Transverse colon (tissue), 4 donors: ENCODE data around the gene ORM1. TPM values are rescaled to one million over a fixed set of nuclear protein-coding genes. Genes with fewer than 3 reads are reported as not detected.
A peak's percentile ranks its signal among the peaks of the same experiment; 100 is the strongest.

Experiments used
- DNase-seq: peaks from one replicate; pipeline ENCODE4 v3.0.0-alpha.2; 2019
- H3K27ac ChIP-seq, 4 donors: fragments of 200-600 bp; sonication (generic); 2 replicates each; pipeline ENCODE4 v1.5.1; 2016 to 2018; ENCODE audit warnings: inconsistent platforms in 4 of 4
- H3K27me3 ChIP-seq: fragments of 200-600 bp; sonication (generic); 2 replicates; pipeline ENCODE4 v1.5.1; 2017; ENCODE audit warnings: inconsistent platforms
- H3K36me3 ChIP-seq, 4 donors: fragments of 200-600 bp; sonication (generic); 2 replicates each; pipeline ENCODE4 v1.5.1; 2017 to 2019; ENCODE audit warnings: inconsistent platforms in 4 of 4
- H3K4me1 ChIP-seq, 4 donors: fragments of 200-600 bp; sonication (generic); 2 replicates each; pipeline ENCODE4 v1.5.1; 2017 to 2020; ENCODE audit warnings: inconsistent platforms in 4 of 4
- H3K4me3 ChIP-seq, 4 donors: fragments of 200-600 bp; sonication (generic); 1 replicate in 1 of 4; 2 replicates in 3 of 4; pipeline versions ENCODE4 v1.5.1 to v1.6.1; 2017 to 2019; ENCODE audit warnings: inconsistent platforms in 4 of 4
- H3K9me3 ChIP-seq, 2 donors: fragments of 200-600 bp; sonication (generic); 2 replicates each; pipeline ENCODE4 v1.5.1; 2017 to 2019; ENCODE audit warnings: inconsistent platforms in 2 of 2
- EP300 ChIP-seq: sonication (generic); formaldehyde crosslinking; IDR thresholded peaks from one replicate; pipeline ENCODE4 v1.6.1; 2017; ENCODE audit warnings: antibody characterized with exemption, low read depth
- POLR2A ChIP-seq: fragments of 450-650 bp; IDR thresholded peaks from one replicate; pipeline ENCODE4 v1.6.1; 2016; ENCODE audit warnings: antibody characterized with exemption, mild to moderate bottlenecking, moderate library complexity
- POLR2AphosphoS5 ChIP-seq, 3 donors: sonication (generic); formaldehyde crosslinking; IDR thresholded peaks; one replicate each; pipeline ENCODE4 v1.6.1; 2016; ENCODE audit warnings: antibody characterized with exemption in 3 of 3
- WGBS, 2 donors: methylation state at CpG; one replicate each; pipeline ENCODE4 v1.1.5; 2018; ENCODE audit warnings: low coverage in 1 of 2; 5-methylcytosine and 5-hydroxymethylcytosine counted together
- in situ Hi-C, 4 donors: fragments of 200-750 bp; cut with MboI; loops; one replicate each; pipeline versions ENCODE4 v1.15.0 to v1.15.1; 2017; ENCODE audit warnings: low sequenced_read_pairs in 3 of 4, low pct_ligation_motif_present in 1 of 4, low pct_unique_long_range_greater_than_20kb in 1 of 4
- intact Hi-C: fragments of 100-400 bp; cut with DNase I; formaldehyde crosslinking; loops from one replicate; pipeline ENCODE4 v1.15.1; 2023; ENCODE audit warnings: low total_unique reads
- total RNA-seq, 4 donors: library from RNA; depleted of rRNA; stranded (reverse); fragments of >200 nt; gene quantifications; one replicate each; pipeline ENCODE4 v1.1.0, GENCODE V29; 2016
- TF ChIP-seq, protein P1 (sequence below), 5 experiments: fragments of 200-600 bp in 3 of 5; fragments of 450-650 bp in 2 of 5; sonication (generic) in 3 of 5; IDR thresholded peaks; 1 replicate in 2 of 5; 2 replicates in 3 of 5; pipeline ENCODE4 v1.5.1; 2016 to 2017; ENCODE audit warnings: antibody characterized with exemption in 5 of 5, inconsistent platforms in 3 of 5, mild to moderate bottlenecking in 2 of 5, moderate library complexity in 1 of 5

The ORM1 gene
- total RNA-seq, 4 donors from 2014 or later, result not detected

DNA sequence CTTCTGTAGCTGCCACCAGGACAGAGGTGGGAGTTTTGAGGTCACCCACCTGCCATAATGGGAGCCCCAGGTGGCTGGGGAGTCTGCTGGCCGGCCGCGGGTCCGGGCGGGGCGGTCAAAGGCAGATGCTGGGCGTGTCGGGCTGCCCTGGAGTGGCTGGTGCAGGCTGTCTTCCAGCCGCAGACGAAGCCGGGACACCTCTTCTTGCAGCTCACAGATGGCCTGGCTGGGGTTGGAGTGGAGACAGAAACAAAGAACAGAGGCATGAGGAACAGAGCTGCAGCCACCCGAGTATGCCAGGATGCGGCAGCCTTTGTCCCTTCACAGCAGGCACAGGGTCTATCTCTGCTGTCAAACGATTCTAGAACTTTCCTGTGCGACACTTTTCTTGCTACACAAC is 24.8 kb downstream of the ORM1 start:
- peaks cover 6 to 20% (median 8%) of the 10 kb centered on the region in 4 donors for H3K4me1 ChIP-seq
- H3K27ac ChIP-seq, result peak overlapping the region in 1 of 4 donors; percentile 74
- no peak for TF ChIP-seq POLR2A
- TF ChIP-seq, protein P1, sequence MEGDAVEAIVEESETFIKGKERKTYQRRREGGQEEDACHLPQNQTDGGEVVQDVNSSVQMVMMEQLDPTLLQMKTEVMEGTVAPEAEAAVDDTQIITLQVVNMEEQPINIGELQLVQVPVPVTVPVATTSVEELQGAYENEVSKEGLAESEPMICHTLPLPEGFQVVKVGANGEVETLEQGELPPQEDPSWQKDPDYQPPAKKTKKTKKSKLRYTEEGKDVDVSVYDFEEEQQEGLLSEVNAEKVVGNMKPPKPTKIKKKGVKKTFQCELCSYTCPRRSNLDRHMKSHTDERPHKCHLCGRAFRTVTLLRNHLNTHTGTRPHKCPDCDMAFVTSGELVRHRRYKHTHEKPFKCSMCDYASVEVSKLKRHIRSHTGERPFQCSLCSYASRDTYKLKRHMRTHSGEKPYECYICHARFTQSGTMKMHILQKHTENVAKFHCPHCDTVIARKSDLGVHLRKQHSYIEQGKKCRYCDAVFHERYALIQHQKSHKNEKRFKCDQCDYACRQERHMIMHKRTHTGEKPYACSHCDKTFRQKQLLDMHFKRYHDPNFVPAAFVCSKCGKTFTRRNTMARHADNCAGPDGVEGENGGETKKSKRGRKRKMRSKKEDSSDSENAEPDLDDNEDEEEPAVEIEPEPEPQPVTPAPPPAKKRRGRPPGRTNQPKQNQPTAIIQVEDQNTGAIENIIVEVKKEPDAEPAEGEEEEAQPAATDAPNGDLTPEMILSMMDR (IDR thresholded peaks at IDR 0.05), result no peak
- TF ChIP-seq EP300, result no peak
- no peak for TF ChIP-seq POLR2AphosphoS5 (IDR thresholded peaks at IDR 0.05)
- H3K9me3 ChIP-seq, result no peaks in the 10 kb centered on the region
- in situ Hi-C loops (no loop called here), intact Hi-C loops (loop anchor here (10.0 kb wide), 2 partner anchors 47 to 297 kb away; no protein-coding TSS in a partner anchor)
- H3K4me3 ChIP-seq, result no peak overlapping the region
- no peak for DNase-seq
- WGBS, 2 donors, result 0 to 73% methylated on average over 1 to 15 of the region's 15 CpGs
- peaks cover 0 to 75% (median 32%) of the 10 kb centered on the region in 4 donors for H3K36me3 ChIP-seq
- H3K27me3 ChIP-seq, result no peaks in the 10 kb centered on the region

DNA sequence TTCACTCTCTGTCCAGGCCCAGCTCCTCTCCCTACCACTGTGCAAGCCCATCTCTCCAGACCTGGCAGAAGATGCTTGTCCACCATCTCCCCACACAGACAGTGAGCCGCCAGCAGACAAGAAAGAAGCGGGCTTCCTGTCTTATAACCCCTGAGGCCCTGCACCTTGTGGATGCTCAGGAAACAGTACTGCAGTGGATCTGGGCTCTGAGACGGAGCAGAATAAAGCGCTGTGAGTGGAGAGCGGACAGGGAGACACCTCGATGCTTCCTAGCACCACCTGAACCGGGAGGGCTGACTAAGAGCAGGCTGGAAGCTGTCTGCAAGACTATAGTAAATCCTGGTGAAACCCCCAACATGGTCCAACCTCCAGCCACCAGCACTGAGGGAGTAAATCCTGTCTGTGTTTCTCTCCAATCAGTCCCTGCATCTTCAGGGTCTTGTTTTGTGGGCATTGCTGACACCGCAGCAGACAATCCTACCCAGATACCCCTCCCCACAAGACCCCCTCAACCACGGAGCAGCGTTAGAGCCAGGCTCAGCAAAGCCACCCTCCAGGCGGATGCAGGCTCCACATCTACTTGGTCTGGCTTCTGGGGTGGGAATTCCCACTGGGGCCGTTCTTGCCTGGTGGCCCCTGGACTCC is 25.5 kb downstream of the ORM1 start:
- H3K9me3 ChIP-seq, result no peaks in the 10 kb centered on the region
- no peak overlapping the region for H3K4me3 ChIP-seq
- intact Hi-C loops (loop anchor here (10.0 kb wide), 2 partner anchors 46 to 296 kb away; no protein-coding TSS in a partner anchor), in situ Hi-C loops (no loop called here)
- H3K27ac ChIP-seq, result peak overlapping the region; percentile 68 to 79 (median 71)
- TF ChIP-seq POLR2AphosphoS5 (IDR thresholded peaks at IDR 0.05), result no peak
- TF ChIP-seq EP300, result no peak
- TF ChIP-seq, protein P1 (IDR thresholded peaks at IDR 0.05), result no peak
- no peak for TF ChIP-seq POLR2A
- H3K27me3 ChIP-seq, result no peaks in the 10 kb centered on the region
- 60 to 92% methylated on average over 1 to 12 of the region's 12 CpGs for WGBS, 2 donors
- DNase-seq, result no peak
- peaks cover 0 to 73% (median 32%) of the 10 kb centered on the region in 4 donors for H3K36me3 ChIP-seq
- peaks cover 6 to 20% (median 8%) of the 10 kb centered on the region in 4 donors for H3K4me1 ChIP-seq

DNA sequence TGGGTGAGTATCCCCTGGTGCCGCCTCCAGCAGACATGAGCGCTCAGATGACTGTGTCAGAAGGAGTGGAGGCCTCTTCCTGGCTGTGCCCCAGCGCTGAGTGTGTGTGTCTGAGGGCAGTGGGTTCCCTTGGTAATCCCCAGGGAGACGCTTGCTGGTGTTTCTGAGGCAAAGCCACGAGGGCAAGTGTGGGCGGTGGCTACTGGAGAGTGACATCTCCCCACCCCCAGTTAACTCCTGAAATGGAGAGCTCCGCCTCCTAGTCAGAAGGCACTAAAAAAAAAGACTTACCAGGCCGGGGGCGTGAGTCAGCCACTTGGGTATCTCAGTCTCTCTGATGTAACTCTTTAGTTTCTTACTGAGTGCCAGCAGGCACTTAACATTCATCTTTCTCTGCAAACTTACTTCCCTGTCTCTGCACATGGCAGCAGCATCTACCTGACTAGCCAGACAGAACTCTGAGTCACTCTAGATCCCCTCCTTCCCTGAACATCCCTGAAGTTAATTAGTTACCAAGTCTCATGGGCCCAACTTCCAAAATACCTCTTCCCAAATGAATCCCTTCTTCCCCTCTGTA is 26.1 kb downstream of the ORM1 start:
- Histone ChIP-seq H3K27ac (peak overlapping the region; percentile 68 to 79 (median 71)), H3K27me3 (no peaks in the 10 kb centered on the region), H3K4me1 (peaks cover 6 to 20% (median 8%) of the 10 kb centered on the region in 4 donors), H3K9me3 (no peaks in the 10 kb centered on the region), H3K36me3 (peaks cover 0 to 78% (median 32%) of the 10 kb centered on the region in 4 donors), H3K4me3 (no peak overlapping the region)
- peak; percentile 70 for DNase-seq
- in situ Hi-C loops (no loop called here), intact Hi-C loops (loop anchor here (10.0 kb wide), 2 partner anchors 46 to 296 kb away; no protein-coding TSS in a partner anchor)
- no peak for TF ChIP-seq EP300
- peak; percentile 33 to 50 (median 33) for TF ChIP-seq POLR2AphosphoS5 (IDR thresholded peaks at IDR 0.05)
- 20 to 44% methylated on average over 2 to 9 of the region's 9 CpGs for WGBS, 2 donors

DNA sequence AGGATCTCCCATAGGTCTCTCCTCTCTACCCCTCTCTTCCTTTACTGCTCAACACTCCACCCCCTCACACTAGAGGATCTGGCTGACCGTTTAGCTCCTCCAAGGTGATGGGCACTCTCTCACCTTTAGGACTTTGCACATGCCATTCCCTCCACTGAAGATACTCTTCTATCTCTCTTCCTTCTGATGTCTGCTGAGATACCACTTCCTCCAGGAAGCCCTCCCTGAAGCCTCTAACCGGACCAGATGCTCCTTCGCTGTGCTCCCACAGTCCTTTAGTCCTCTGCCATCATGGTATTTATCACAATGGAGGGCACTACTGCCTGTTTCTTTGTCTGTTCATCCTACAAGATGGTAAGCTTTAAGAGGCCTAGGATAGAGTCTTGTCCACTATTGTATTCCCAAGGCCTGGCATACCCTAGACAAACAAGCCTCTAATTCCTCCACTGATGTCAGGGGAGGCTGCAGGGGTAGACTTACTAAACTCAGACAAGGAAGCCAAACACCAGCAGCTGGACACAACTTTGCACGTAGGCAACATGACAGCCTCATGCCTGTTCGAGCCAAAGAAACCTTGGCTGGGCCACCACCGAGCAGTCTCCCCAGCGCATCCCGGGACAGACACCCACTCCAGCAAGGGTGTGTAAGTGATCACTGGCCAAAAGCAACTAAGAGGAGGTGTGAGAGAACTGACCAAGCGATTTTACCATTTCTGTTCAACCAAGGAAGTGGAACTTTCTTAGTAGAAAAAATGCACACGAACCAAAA is 27.0 kb downstream of the ORM1 start:
- no peaks in the 10 kb centered on the region for H3K9me3 ChIP-seq
- no peak for DNase-seq
- in situ Hi-C loops (no loop called here), intact Hi-C loops (loop anchor here (10.0 kb wide), 2 partner anchors 45 to 295 kb away; no protein-coding TSS in a partner anchor)
- H3K27ac ChIP-seq, result peak overlapping the region; percentile 68 to 79 (median 71)
- WGBS, 2 donors, result 83 to 90% methylated on average over 7 to 10 of the region's 10 CpGs
- H3K4me1 ChIP-seq, result peaks cover 6 to 20% (median 8%) of the 10 kb centered on the region in 4 donors
- H3K36me3 ChIP-seq, result peaks cover 0 to 72% (median 31%) of the 10 kb centered on the region in 4 donors
- H3K27me3 ChIP-seq, result no peaks in the 10 kb centered on the region
- TF ChIP-seq EP300 (no peak), POLR2A (no peak), POLR2AphosphoS5 (IDR thresholded peaks at IDR 0.05) (no peak)
- TF ChIP-seq, protein P1 (IDR thresholded peaks at IDR 0.05), result no peak
- no peak overlapping the region for H3K4me3 ChIP-seq
